HFFc6 (cell line): ENCODE data around the gene CEP131. TPM values are rescaled to one million over a fixed set of nuclear protein-coding genes. Genes with fewer than 3 reads are reported as not detected.

Experiments used
- DNase-seq: peaks from one replicate; pipeline ENCODE4 v3.0.0-alpha.2; 2018
- H3K27ac Mint-ChIP-seq: 2 replicates; pipeline ENCODE4 v1.8.0; 2020; ENCODE audit warnings: mild to moderate bottlenecking, mixed read lengths
- H3K27me3 Mint-ChIP-seq: 2 replicates; pipeline ENCODE4 v1.8.0; 2021; ENCODE audit warnings: mild to moderate bottlenecking, moderate library complexity, mixed read lengths; ENCODE audit not compliant: insufficient read depth
- H3K36me3 Mint-ChIP-seq: 2 replicates; pipeline ENCODE4 v1.8.0; 2021; ENCODE audit warnings: low read depth, mixed read lengths
- H3K4me1 Mint-ChIP-seq: 2 replicates; pipeline ENCODE4 v1.8.0; 2020; ENCODE audit warnings: low read depth, mixed read lengths
- H3K4me3 Mint-ChIP-seq: 2 replicates; pipeline ENCODE4 v1.8.0; 2020; ENCODE audit warnings: mild to moderate bottlenecking, moderate library complexity, mixed read lengths
- H3K9me3 Mint-ChIP-seq: 2 replicates; pipeline ENCODE4 v1.8.0; 2020; ENCODE audit warnings: mild to moderate bottlenecking, mixed read lengths
- CTCF ChIP-seq: fragments of 200-600 bp; sonication (generic); IDR thresholded peaks from 2 replicates; pipeline ENCODE4 v1.5.0; 2021; ENCODE audit warnings: antibody characterized with exemption, mild to moderate bottlenecking
- total RNA-seq, 6 experiments: library from RNA; stranded (reverse); fragmentation: NEBNext Ultra II Directional; extraction: Animal tissue kit (Norgen Biotek cat#: 25700); gene quantifications; 2 replicates in 1 of 6; 3 replicates in 5 of 6; pipeline ENCODE4 v1.2.3, GENCODE V29; 2021

The CEP131 gene
- total RNA-seq, 6 experiments from 2014 or later: 8.3 to 13.2 (median 10.7) TPM

- Mint-ChIP-seq H3K27me3 (no peaks in the 10 kb centered on the region; the same call in 1 of the 2 replicates), H3K4me1 (peaks cover 11% of the 10 kb centered on the region), H3K9me3 (no peaks in the 10 kb centered on the region), H3K27ac (no peak overlapping the region), H3K4me3 (no peak overlapping the region), H3K36me3 (peaks cover 11% of the 10 kb centered on the region)
- TF ChIP-seq CTCF: no peak
- DNase-seq: no peak
These were observed 11.2 kb upstream of the CEP131 start for GRCh38 chr17:81233811-81234505.

- DNase-seq: no peak
- H3K9me3 Mint-ChIP-seq: no peaks in the 10 kb centered on the region
- no peaks in the 10 kb centered on the region; the same call in 1 of the 2 replicates for H3K27me3 Mint-ChIP-seq
- peaks cover 11% of the 10 kb centered on the region for H3K4me1 Mint-ChIP-seq
- no peak overlapping the region for H3K27ac Mint-ChIP-seq
- no peak for TF ChIP-seq CTCF
- peaks cover 13% of the 10 kb centered on the region for H3K36me3 Mint-ChIP-seq
- H3K4me3 Mint-ChIP-seq: no peak overlapping the region
These were observed 10.6 kb upstream of the CEP131 start for GRCh38 chr17:81233316-81233715.

GRCh38 chr17:81232616-81233241 lies 10.0 kb upstream of the CEP131 start:
- H3K4me3 Mint-ChIP-seq: no peak overlapping the region

GRCh38 chr17:81231766-81232581 lies 9.2 kb upstream of the CEP131 start:
- Mint-ChIP-seq H3K27me3 (no peaks in the 10 kb centered on the region), H3K4me1 (no peaks in the 10 kb centered on the region), H3K36me3 (peaks cover 22% of the 10 kb centered on the region), H3K4me3 (no peak overlapping the region), H3K27ac (no peak overlapping the region), H3K9me3 (no peaks in the 10 kb centered on the region)
- no peak for TF ChIP-seq CTCF
- DNase-seq: no peak

More at GRCh38 chr17:81232616-81233241, 10.0 kb upstream of the CEP131 start:
- no peaks in the 10 kb centered on the region for H3K9me3 Mint-ChIP-seq
- no peaks in the 10 kb centered on the region; the same call in 1 of the 2 replicates for H3K27me3 Mint-ChIP-seq
- H3K27ac Mint-ChIP-seq: no peak overlapping the region
- H3K36me3 Mint-ChIP-seq: peaks cover 19% of the 10 kb centered on the region
- peaks cover 7% of the 10 kb centered on the region for H3K4me1 Mint-ChIP-seq
- no peak for TF ChIP-seq CTCF
- DNase-seq: no peak

GRCh38 chr17:81231121-81231645 lies 8.4 kb upstream of the CEP131 start:
- no peak overlapping the region for H3K27ac Mint-ChIP-seq
- H3K4me1 Mint-ChIP-seq: no peaks in the 10 kb centered on the region
- H3K27me3 Mint-ChIP-seq: no peaks in the 10 kb centered on the region

More at GRCh38 chr17:81231121-81231645, 8.4 kb upstream of the CEP131 start:
- no peak overlapping the region for H3K4me3 Mint-ChIP-seq
- H3K36me3 Mint-ChIP-seq: peaks cover 22% of the 10 kb centered on the region
- no peak for TF ChIP-seq CTCF
- no peaks in the 10 kb centered on the region for H3K9me3 Mint-ChIP-seq
- no peak for DNase-seq
